NCI-H446 treated with DMSO at 0.1 percent for 48 hours (cell line): ENCODE results near the gene CCDC17.

Experiments
- DNase-seq: peaks from one replicate; lab custom pipeline; 2025; lab: John Stamatoyannopoulos, UW

The CCDC17 gene

GRCh38 chr1:45583666-45584350 lies 40.0 kb downstream of the CCDC17 start, which contains the start of gene NASP:
Gene NASP, plus strand, starts transcription at chr1:45584041. Its CDS starts 106 bp downstream, at chr1:45584147.
- peak; percentile 74 for DNase-seq

- peak; percentile 97 for DNase-seq
These were observed 40.6 kb downstream of the CCDC17 start for GRCh38 chr1:45583264-45583665.

- DNase-seq, result no peak
These were observed 49.7 kb downstream of the CCDC17 start for GRCh38 chr1:45574105-45574626.

GRCh38 chr1:45573231-45573804 lies 50.5 kb downstream of the CCDC17 start:
- DNase-seq, result no peak

GRCh38 chr1:45570631-45571030 lies 53.2 kb downstream of the CCDC17 start:
- no peak for DNase-seq
